ENCODE results near the gene HFM1. TPM values are rescaled to one million over a fixed set of nuclear protein-coding genes. Genes with fewer than 3 reads are reported as not detected.
"Not testable (repeated sequence)": the region's sequence is repeated elsewhere in the genome, so short reads cannot be mapped to it uniquely, and the experiment has no call there.

HFM1 gene
- total RNA-seq, 1 donor from 2014 or later = 0.17 TPM

- no peak for TF ChIP-seq CTCF (conservative IDR thresholded peaks at IDR 0.05; ENCODE audit: low read depth, low read length)
- no peak overlapping the region for H3K4me3 ChIP-seq (ENCODE audit: low read depth, low read length)
- no peak for DNase-seq (ENCODE audit: low read depth)
These were observed 90.0 kb downstream of the HFM1 start for GRCh38 chr1:91314643-91315042.

DNA sequence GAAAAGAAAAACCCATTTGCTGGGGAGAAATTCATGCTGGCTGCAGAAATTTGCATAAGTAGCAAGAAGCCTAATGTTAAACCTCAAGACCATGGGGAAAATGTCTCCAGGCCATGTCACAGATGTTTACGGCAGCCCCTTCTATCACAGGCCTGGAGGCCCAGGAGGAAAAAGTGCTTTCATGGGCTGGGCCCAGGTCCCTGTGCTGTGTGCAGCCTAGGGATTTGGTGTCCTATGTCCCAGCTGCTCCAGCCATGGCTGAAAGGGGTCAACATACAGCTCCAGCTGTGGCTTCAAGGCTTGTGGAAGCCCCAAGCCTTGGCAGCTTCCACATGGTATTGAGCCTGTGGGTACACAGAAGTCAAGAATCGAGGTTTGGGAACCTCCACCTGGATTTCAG lies 93.0 kb downstream of the HFM1 start:
- H3K4me3 ChIP-seq (ENCODE audit: low read depth, low read length) = no peak overlapping the region
- no peak for TF ChIP-seq CTCF (conservative IDR thresholded peaks at IDR 0.05; ENCODE audit: low read depth, low read length)
- DNase-seq (ENCODE audit: low read depth) = no peak

DNA sequence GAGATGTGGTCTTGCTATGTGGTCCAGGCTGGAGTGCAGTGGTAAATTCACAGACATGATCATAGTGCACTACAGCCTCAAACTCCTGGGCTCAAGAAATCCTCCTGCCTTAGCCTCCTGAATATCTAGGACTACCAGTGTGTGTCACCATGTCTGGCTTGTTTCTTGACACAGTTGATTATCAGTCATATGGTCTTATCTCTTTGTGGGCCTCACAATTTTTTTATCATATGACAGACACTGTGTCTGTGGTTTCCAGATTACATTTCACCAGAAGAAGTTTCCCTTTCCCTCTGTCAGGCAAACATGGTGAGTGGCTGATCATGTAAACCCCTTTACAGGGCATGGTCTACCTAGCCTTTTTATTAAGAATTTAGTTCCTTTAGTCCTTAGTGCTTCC lies 96.1 kb downstream of the HFM1 start:
- H3K4me3 ChIP-seq (ENCODE audit: low read depth, low read length) = no peak overlapping the region
- DNase-seq (ENCODE audit: low read depth) = no peak
- no peak for TF ChIP-seq CTCF (conservative IDR thresholded peaks at IDR 0.05; ENCODE audit: low read depth, low read length)

- H3K4me3 ChIP-seq (ENCODE audit: low read depth, low read length) = no peak overlapping the region
- no peak for TF ChIP-seq CTCF (conservative IDR thresholded peaks at IDR 0.05; ENCODE audit: low read depth, low read length)
- no peak for DNase-seq (ENCODE audit: low read depth)
These were observed 96.7 kb downstream of the HFM1 start for GRCh38 chr1:91307784-91308409.

DNA sequence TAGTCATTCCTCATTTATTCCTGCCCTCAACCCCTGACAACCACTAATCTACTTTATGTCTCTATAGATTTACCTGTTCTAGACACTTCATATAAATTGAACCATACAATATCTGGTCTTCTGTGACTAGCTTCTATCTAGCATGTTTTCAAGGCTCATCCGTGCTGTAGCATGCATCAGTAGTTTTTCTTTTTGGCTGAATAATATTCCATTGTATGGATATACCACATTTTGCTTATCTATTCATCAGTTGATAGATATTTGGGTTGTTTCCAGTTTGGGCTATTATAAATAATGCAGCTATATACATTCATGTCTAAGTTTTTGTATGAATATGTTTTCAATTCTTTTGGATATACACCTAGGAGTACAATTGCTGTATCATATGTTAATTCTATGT lies 101.5 kb downstream of the HFM1 start:
- no peak overlapping the region for H3K4me3 ChIP-seq (ENCODE audit: low read depth, low read length)
- TF ChIP-seq CTCF (conservative IDR thresholded peaks at IDR 0.05; ENCODE audit: low read depth, low read length) = no peak
- DNase-seq (ENCODE audit: low read depth) = no peak

- H3K4me3 ChIP-seq (ENCODE audit: low read depth, low read length); DNase-seq (ENCODE audit: low read depth): not testable (repeated sequence)
These were observed 115.6 kb downstream of the HFM1 start for GRCh38 chr1:91288843-91289553.

GRCh38 chr1:91286962-91287317 lies 117.7 kb downstream of the HFM1 start:
- H3K4me3 ChIP-seq (ENCODE audit: low read depth, low read length); DNase-seq (ENCODE audit: low read depth): not testable (repeated sequence)

- not testable (repeated sequence) for DNase-seq (ENCODE audit: low read depth)
These were observed 118.2 kb downstream of the HFM1 start for GRCh38 chr1:91286259-91286961.

More at GRCh38 chr1:91286259-91286961, 118.2 kb downstream of the HFM1 start:
- H3K4me3 ChIP-seq (ENCODE audit: low read depth, low read length) = not testable (repeated sequence)

All from epithelial cell of proximal tubule (primary cell).